Colonic mucosa (tissue), 4 donors: ENCODE measurements around the gene THEM5. TPM values are rescaled to one million over a fixed set of nuclear protein-coding genes. Genes with fewer than 3 reads are reported as not detected.

Experiments
- DNase-seq: peaks from one replicate; pipeline ENCODE4 v3.0.0-alpha.2; 2020
- H3K27ac ChIP-seq: fragments of 200-600 bp; one replicate; pipeline ENCODE4 v1.8.0; 2021
- H3K27me3 ChIP-seq: fragments of 200-600 bp; one replicate; pipeline ENCODE4 v1.8.0; 2021
- H3K36me3 ChIP-seq: fragments of 200-600 bp; one replicate; pipeline ENCODE4 v1.8.0; 2021
- H3K4me1 ChIP-seq: fragments of 200-600 bp; one replicate; pipeline ENCODE4 v1.8.0; 2021; ENCODE audit warnings: mild to moderate bottlenecking
- H3K4me3 ChIP-seq: fragments of 200-600 bp; one replicate; pipeline ENCODE4 v1.8.0; 2021
- H3K9ac ChIP-seq, 2 donors: one replicate each; pipeline ENCODE4 v1.7.0; 2013; ENCODE audit warnings: control low read depth in 2 of 2, low read depth in 2 of 2, low read length in 2 of 2
- H3K9me3 ChIP-seq: fragments of 200-600 bp; one replicate; pipeline ENCODE4 v1.8.0; 2021
- intact Hi-C: fragments of 100-400 bp; cut with DNase I; formaldehyde crosslinking; loops from one replicate; pipeline ENCODE4 v1.14.1; 2022
- total RNA-seq, 2 donors: library from RNA; stranded (reverse); fragmentation: NEBNext Ultra II Directional in 1 of 2; extraction: Animal tissue kit (Norgen Biotek cat#: 25700) in 1 of 2; gene quantifications; one replicate each; pipeline ENCODE4 v1.2.1, GENCODE V29; 2021
- TF ChIP-seq, protein P1 (sequence below): fragments of 200-600 bp; IDR thresholded peaks from one replicate; pipeline ENCODE4 v1.8.0; 2022; ENCODE audit warnings: antibody characterized with exemption, mild to moderate bottlenecking
- donor health status: healthy.
- donor health status: DM: no; HTN: no; CAD: no.
- donor health status: DM: no; HTN: no; CAD: no.

THEM5 gene
- total RNA-seq, 2 donors from 2014 or later = not detected

DNA sequence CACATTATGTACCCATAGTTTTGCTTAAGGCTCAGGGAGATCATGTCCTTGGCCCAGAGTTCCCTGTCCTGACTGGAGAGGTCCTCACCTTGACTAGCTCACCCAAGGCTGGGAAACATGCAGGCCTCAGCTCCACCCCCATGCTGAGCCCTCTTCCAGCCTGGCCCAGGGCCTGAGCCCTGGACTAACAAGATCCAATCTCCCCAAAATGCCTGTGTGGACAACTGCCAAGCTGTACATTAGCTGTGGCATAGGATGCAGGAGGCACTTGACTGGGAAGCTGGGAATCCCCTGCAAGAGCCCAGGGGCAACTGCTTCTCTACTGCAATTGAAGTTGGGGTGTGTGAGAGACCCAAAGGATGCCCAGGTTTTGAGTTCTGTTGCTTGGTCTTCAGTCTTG lies 50.3 kb downstream of the THEM5 start:
- Histone ChIP-seq H3K9ac (no peak overlapping the region), H3K4me1 (no peaks in the 10 kb centered on the region), H3K36me3 (no peaks in the 10 kb centered on the region), H3K9me3 (no peaks in the 10 kb centered on the region), H3K4me3 (no peak overlapping the region), H3K27ac (no peak overlapping the region), H3K27me3 (no peaks in the 10 kb centered on the region)
- TF ChIP-seq, protein P1, sequence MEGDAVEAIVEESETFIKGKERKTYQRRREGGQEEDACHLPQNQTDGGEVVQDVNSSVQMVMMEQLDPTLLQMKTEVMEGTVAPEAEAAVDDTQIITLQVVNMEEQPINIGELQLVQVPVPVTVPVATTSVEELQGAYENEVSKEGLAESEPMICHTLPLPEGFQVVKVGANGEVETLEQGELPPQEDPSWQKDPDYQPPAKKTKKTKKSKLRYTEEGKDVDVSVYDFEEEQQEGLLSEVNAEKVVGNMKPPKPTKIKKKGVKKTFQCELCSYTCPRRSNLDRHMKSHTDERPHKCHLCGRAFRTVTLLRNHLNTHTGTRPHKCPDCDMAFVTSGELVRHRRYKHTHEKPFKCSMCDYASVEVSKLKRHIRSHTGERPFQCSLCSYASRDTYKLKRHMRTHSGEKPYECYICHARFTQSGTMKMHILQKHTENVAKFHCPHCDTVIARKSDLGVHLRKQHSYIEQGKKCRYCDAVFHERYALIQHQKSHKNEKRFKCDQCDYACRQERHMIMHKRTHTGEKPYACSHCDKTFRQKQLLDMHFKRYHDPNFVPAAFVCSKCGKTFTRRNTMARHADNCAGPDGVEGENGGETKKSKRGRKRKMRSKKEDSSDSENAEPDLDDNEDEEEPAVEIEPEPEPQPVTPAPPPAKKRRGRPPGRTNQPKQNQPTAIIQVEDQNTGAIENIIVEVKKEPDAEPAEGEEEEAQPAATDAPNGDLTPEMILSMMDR = no peak
- no peak for DNase-seq
- intact Hi-C loops = no loop called here

DNA sequence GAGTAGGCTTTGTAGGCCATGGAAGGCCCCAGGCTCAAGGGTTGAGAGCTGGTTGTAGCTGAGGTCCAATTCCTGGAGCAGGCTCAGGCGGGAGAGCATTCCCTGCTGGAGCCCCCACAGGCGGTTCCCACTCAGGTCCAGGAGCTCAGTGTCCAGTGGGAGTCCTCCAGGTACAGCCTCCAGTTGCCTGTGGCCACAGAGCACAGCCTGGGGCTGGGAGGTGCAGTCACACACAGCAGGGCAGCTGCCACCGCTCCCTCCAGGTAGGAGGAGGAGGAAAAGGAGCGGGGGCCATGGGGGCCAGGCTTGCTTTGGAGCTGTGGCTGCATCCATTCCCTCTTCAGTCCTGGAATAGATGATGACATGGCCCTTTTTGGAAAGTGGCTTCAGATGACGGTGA lies 51.1 kb downstream of the THEM5 start:
- no peaks in the 10 kb centered on the region for H3K9me3 ChIP-seq
- H3K27ac ChIP-seq = no peak overlapping the region
- no peak for DNase-seq
- no peak overlapping the region for H3K4me3 ChIP-seq
- TF ChIP-seq, protein P1 = no peak
- H3K9ac ChIP-seq = no peak overlapping the region
- no peaks in the 10 kb centered on the region for H3K27me3 ChIP-seq
- intact Hi-C loops = no loop called here
- H3K36me3 ChIP-seq = no peaks in the 10 kb centered on the region
- no peaks in the 10 kb centered on the region for H3K4me1 ChIP-seq

DNA sequence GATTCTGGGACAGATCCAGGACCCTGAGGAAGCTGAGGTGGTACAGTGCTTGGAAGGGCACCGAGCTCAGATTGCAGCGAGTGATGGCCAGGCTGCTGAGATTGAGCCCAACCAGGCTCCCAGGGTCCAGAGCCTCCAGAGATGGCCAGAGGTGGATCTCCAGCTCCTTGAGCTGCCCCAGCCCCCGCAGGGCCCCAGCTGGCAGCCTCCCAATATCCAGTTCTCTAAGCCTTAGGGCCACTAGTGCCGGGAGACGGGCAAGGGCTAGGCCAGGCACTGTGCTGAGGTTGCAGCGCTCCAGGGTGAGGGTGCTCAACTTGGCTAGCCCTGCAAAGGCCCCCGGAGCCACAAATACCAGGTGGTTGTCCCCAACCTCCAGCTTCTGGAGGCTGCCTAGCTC lies 51.7 kb downstream of the THEM5 start:
- DNase-seq = no peak
- no peaks in the 10 kb centered on the region for H3K4me1 ChIP-seq
- no peak overlapping the region for H3K9ac ChIP-seq
- no peak overlapping the region for H3K4me3 ChIP-seq
- intact Hi-C loops = no loop called here
- no peak overlapping the region for H3K27ac ChIP-seq
- no peaks in the 10 kb centered on the region for H3K27me3 ChIP-seq
- no peaks in the 10 kb centered on the region for H3K36me3 ChIP-seq
- H3K9me3 ChIP-seq = no peaks in the 10 kb centered on the region
- TF ChIP-seq, protein P1 = no peak

DNA sequence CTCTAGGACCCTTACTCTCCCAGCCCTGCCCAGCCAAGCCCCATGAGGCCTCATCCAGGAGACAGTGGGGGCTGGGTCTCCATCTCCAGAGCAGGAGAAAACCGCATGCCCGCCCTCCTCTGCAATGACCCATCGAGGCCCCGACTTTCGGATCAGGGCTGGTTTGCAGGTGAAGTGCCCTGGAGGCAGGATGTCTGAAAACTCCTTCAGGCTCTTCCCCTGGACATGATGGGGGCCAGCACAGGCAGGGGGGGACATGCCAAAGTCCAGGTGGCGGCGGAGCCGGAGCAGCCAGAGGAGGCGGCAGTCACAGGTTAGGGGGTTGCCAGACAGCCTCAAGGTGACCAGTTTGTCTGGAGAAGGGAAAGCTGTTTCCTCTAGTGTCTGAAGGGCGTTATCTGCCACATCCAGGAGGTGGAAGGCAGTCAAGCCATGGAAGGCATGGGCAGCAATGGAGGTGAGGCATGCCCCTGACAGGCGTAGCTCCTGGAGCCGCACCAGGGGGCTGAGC lies 52.1 kb downstream of the THEM5 start:
- Histone ChIP-seq H3K36me3 (no peaks in the 10 kb centered on the region), H3K9ac (no peak overlapping the region), H3K4me1 (no peaks in the 10 kb centered on the region), H3K27me3 (no peaks in the 10 kb centered on the region), H3K4me3 (no peak overlapping the region), H3K27ac (no peak overlapping the region), H3K9me3 (no peaks in the 10 kb centered on the region)
- TF ChIP-seq, protein P1 = no peak
- no peak for DNase-seq
- intact Hi-C loops = no loop called here

DNA sequence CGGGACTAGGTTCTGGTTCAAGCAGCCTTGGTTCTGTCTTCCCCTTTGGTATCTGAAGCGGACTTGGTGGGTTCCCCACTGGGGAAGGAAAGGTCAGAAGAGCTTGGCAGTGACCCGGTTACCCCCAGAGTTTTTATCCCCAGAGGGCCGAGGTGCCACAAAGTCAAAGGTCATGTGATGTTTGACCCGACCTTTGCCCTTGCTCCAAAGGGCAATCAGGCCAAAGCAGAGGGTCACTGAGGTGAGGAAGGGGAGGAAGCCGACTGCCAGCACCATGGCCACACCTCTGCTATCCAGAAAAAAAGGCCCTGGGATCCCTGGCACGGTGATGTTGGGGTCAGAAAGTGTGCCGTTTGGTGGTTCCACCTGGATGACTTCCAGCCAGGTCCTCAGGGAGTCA lies 52.7 kb downstream of the THEM5 start:
- Histone ChIP-seq H3K27ac (no peak overlapping the region), H3K9ac (no peak overlapping the region), H3K36me3 (no peaks in the 10 kb centered on the region), H3K4me3 (no peak overlapping the region), H3K27me3 (no peaks in the 10 kb centered on the region), H3K4me1 (no peaks in the 10 kb centered on the region), H3K9me3 (no peaks in the 10 kb centered on the region)
- no peak for DNase-seq
- TF ChIP-seq, protein P1 = no peak
- intact Hi-C loops = no loop called here
